Activated CD8-positive, alpha-beta memory T cell treated with anti-CD3 and anti-CD28 coated beads, Interleukin-2, amount 50 U/mL, for 4 hours (primary cell): Measurements from ENCODE around the gene ATP2B3.
A peak's percentile ranks its signal among the peaks of the same experiment; 100 is the strongest.

ENCODE experiments used
- DNase-seq: peaks from one replicate; pipeline ENCODE4 v3.0.0-alpha.2; 2020

Gene ATP2B3

GRCh38 chrX:153517423-153517822, at the start of gene ATP2B3:
Gene ATP2B3, plus strand, starts transcription at chrX:153517642. Its CDS starts 18,606 bp downstream, at chrX:153536248.
- no peak for DNase-seq

GRCh38 chrX:153468008-153468580, 49.3 kb upstream of the ATP2B3 start:
- DNase-seq: no peak

GRCh38 chrX:153469811-153470410, 47.5 kb upstream of the ATP2B3 start:
- DNase-seq: no peak

GRCh38 chrX:153470411-153471363, 46.8 kb upstream of the ATP2B3 start, which contains the start of gene HAUS7:
Gene HAUS7, minus strand, starts transcription at chrX:153470576. Its CDS starts 19 bp downstream, at chrX:153470557.
- DNase-seq: peak; percentile 83

- DNase-seq: no peak
Measured at GRCh38 chrX:153471663-153472280, 45.7 kb upstream of the ATP2B3 start.

- DNase-seq: no peak
Measured at GRCh38 chrX:153473126-153473525, 44.3 kb upstream of the ATP2B3 start.

GRCh38 chrX:153474266-153474665, 43.2 kb upstream of the ATP2B3 start:
- DNase-seq: no peak

- DNase-seq: peak; percentile 61
Measured at GRCh38 chrX:153474718-153475117, 42.7 kb upstream of the ATP2B3 start.

- DNase-seq: no peak
Measured at GRCh38 chrX:153475271-153475670, 42.2 kb upstream of the ATP2B3 start.

- no peak for DNase-seq
Measured at GRCh38 chrX:153475751-153476281, 41.6 kb upstream of the ATP2B3 start.

GRCh38 chrX:153476666-153477363, 40.6 kb upstream of the ATP2B3 start:
- DNase-seq: no peak

GRCh38 chrX:153477364-153477857, 40.0 kb upstream of the ATP2B3 start:
- DNase-seq: no peak

GRCh38 chrX:153477901-153478300, 39.5 kb upstream of the ATP2B3 start:
- DNase-seq: no peak

GRCh38 chrX:153478746-153479145, 38.7 kb upstream of the ATP2B3 start:
- DNase-seq: no peak

GRCh38 chrX:153481043-153481442, 36.4 kb upstream of the ATP2B3 start:
- DNase-seq: no peak

GRCh38 chrX:153482376-153483015, 34.9 kb upstream of the ATP2B3 start:
- DNase-seq: no peak

GRCh38 chrX:153485396-153486080, 31.9 kb upstream of the ATP2B3 start:
- DNase-seq: no peak

GRCh38 chrX:153486171-153486570, 31.3 kb upstream of the ATP2B3 start:
- no peak for DNase-seq

GRCh38 chrX:153487590-153488071, 29.8 kb upstream of the ATP2B3 start:
- no peak for DNase-seq

- no peak for DNase-seq
Measured at GRCh38 chrX:153488231-153488914, 29.1 kb upstream of the ATP2B3 start.
